Middle frontal gyrus (tissue), 1 donor: ENCODE results near the gene SH3GLB2.
"Not testable (repeated sequence)": the region's sequence is repeated elsewhere in the genome, so short reads cannot be mapped to it uniquely, and the experiment has no call there.

Experiments used
- DNase-seq: peaks from one replicate; pipeline ENCODE4 v3.0.0-alpha.2; 2015; ENCODE audit warnings: low spot score; ENCODE audit errors: extremely low spot score

Gene SH3GLB2

GRCh38 chr9:129001504-129002325 lies 26.4 kb downstream of the SH3GLB2 start:
- DNase-seq, result no peak

- DNase-seq, result no peak
These were observed 28.4 kb downstream of the SH3GLB2 start for GRCh38 chr9:128999581-129000206.

DNA sequence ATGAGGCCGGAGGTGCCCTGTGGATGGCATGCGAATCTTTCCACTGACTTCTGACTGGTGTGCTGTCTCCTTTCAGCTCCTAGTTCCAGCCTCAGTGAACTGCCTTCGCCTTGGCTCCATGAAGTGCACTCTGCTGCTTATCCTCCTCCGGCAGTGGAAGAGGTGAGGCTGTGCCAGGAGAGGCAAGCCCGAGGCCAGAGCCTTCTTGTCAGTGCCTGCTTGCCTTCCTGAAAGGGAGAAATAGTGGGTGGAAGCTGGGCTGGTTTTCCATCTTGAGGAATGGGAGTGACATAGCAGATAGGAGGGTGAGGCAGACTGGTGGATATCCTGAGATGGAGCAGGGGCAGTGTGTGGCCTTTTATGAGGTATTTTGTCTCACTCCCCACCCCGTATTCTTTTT lies 29.7 kb downstream of the SH3GLB2 start:
- DNase-seq, result no peak

DNA sequence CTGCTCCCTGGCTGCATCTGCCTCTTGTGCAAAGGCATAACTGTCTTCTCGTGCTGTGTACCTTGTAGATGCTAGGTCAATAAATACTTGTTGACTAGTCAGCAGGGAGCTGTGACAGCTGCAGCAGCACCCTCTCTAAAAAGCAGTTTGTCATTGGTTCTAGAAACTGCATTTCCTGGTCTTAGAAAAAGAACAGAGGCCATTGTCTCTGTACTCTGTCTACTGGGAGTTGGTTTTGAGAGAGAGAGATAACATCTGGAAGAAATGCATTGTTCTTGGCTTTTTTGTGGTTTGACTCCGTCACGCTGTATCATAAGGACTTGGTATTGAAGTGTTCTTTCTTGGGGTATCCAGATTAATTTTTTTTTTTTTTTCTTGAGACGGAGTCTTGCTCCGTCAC lies 32.3 kb downstream of the SH3GLB2 start:
- no peak for DNase-seq

- peak; percentile 5 for DNase-seq
These were observed 35.1 kb downstream of the SH3GLB2 start for GRCh38 chr9:128992995-128993394.

DNA sequence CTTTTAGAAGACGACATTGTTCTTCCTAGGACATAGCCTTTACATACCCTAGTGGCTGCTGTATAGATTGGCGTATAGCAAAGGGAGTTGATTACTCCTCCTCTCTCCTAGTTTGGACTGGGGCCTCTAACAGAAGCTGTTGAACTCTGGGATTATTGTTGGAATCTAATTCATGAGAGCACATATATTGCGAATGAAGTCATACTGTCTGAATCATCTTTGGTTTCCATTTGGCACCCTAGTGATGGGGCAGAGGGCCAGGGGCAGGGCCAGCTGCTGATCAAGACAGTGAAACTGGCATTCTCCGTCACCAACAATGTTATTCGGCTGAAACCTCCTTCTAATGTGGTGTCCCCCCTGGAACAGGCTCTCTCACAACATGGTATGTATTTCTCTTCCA lies 40.3 kb downstream of the SH3GLB2 start:
- no peak for DNase-seq

DNA sequence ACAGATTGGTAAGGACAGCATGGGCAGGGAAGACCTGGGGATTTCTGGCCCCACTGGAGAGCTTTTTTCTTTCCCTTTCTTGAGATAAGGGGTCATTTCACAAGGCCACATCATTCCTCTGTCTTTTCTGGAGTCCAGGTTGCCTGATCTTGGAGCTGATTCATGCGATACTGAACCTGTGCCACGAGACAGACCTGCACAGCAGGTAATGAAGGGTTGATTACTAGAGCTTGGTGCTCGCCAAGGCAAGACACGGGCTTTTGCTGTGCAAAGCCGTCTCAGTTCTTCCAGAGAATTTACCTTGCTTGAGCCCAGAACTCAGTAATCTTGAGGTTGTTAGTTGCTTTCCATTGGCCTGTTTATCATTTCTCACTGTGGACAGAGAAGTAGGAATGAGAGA lies 41.5 kb downstream of the SH3GLB2 start:
- no peak for DNase-seq

- no peak for DNase-seq
These were observed 44.6 kb downstream of the SH3GLB2 start for GRCh38 chr9:128983536-128983935.

- DNase-seq, result no peak
These were observed 49.0 kb downstream of the SH3GLB2 start for GRCh38 chr9:128979111-128979510.

- no peak for DNase-seq
These were observed 55.2 kb downstream of the SH3GLB2 start for GRCh38 chr9:128972956-128973355.

- DNase-seq, result no peak
These were observed 58.6 kb downstream of the SH3GLB2 start for GRCh38 chr9:128969491-128969890.

DNA sequence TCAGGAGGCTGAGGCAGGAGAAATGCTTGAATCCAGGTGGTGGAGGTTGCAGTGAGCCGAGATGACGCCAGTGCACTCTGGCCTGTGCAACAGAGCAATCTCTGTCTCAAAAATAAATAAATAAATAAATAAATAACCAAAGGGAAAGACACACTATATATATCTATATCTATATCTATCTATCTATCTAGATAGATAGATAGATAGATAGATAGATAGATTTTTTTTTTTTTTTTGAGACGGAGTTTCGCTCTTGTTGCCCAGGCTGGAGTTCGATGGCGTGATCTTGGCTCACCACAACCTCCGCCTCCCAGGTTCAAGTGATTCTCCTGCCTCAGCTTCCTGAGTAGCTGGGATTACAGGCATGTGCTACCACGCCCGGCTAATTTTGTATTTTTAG lies 66.7 kb downstream of the SH3GLB2 start:
- DNase-seq, result not testable (repeated sequence)
